ELR (cell line): ENCODE results near the gene CRTC1.

Experiments
- DNase-seq: peaks from one replicate; pipeline ENCODE4 v3.0.0-alpha.2; 2015; ENCODE audit warnings: low read depth

The CRTC1 gene

DNA sequence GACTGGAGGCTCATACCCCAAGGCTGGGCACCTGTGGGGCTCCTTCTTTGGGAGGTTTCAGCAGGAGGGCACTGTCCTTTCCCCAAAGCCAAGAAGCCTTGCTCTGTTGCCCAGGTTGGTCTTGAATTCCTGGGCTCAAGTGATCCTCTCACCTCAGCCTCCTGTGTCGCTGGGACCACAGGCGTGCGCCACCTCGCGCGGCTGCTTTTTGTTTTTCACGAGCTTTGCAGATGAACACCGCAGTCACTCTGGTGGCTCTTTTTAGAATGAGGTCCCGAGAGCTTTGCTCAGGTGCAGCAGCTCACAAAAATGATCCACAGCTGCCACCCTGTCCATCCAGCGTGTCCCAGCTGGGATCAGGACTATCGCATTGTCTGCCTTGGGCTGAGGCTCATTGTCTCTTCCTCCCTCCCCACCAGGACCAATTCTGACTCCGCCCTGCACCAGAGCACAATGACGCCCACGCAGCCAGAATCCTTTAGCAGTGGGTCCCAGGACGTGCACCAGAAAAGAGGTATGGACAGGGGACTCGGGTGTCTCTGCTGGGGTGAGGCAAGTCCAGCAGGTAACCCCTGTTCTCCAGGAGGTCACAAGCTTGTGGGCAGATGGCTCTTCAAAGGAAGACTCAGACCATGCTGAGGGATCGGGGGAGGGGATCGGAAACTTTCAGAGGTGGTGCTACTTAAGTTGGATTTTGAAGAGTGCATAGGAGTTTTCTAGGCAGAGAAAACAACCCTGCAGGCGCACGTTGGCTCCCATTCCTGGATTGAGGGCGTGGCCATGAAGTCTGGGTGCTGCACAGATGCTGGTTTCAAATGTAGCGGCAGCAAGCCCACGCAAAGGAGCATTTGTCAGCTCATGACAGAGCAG lies 66.1 kb downstream of the CRTC1 start:
- DNase-seq: no peak

DNA sequence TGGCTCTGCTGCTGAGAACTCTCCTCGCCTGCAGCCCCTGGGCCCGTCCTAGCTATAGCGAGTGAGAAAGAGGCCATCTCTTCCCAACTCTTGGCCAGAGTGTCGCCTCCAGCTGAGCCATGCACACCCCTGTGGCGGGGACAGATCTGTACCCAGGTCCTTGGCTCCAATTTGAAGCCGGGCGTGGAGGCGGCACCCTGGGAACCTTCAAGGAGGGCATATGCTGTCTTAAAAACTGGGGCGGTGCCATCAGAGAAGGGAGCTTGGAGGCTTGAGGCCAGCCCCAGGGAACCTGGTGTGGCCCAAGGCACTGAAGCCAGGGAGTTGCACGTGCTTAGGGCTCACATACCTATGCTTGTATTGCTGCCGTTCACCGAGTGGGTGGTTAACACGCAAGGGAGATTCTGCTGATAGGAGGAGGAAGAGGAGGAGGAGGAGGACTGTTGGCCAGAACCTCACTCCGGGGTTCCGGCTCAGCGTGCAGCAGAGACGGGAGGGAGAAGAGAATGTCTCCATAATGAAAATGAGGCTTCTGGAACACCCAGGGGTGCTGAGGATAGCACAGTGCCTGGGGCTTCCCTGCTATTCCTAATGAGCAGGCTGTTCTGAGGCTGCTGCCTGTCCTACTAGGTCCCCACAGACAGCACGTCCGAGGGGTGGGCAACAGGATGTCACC lies 67.0 kb downstream of the CRTC1 start:
- no peak for DNase-seq

GRCh38 chr19:18751571-18751970 lies 68.1 kb downstream of the CRTC1 start:
- no peak for DNase-seq

- DNase-seq: no peak
These were observed 71.0 kb downstream of the CRTC1 start for GRCh38 chr19:18754501-18754900.

- DNase-seq: no peak
These were observed 73.4 kb downstream of the CRTC1 start for GRCh38 chr19:18756896-18757295.

DNA sequence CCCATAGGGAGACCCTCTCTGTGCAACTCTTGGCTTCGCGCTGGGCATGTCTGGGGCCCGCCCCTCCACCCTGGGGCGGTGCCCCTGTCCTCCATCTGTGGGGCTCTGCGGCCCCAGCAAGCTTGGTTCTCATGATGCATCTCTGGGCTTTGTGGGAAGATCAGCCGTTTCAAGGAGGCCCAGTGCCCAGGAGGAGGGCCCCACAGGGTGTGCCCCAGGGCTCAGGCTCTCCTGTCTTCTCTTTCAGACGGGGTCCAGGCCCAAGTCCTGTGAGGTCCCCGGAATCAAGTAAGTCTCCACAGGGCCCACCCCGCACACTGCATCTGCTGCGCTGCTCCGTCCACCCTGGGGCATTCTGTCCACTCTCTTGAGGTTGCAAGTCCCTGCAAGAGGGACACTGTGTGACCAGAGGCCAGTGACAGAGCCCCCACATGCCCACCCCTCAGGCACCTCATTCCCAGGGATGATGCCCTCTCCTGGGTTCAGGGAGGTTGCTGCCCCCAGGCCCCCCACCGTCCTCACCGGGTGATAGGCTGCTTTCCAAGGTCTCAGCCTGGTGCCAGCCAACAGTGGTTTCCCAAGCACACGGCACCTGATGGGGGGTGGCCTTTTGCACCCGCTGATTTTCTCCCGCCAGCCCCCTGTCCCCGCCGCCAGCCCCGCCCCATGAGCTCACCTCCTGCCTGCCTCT lies 76.0 kb downstream of the CRTC1 start:
- no peak for DNase-seq

DNA sequence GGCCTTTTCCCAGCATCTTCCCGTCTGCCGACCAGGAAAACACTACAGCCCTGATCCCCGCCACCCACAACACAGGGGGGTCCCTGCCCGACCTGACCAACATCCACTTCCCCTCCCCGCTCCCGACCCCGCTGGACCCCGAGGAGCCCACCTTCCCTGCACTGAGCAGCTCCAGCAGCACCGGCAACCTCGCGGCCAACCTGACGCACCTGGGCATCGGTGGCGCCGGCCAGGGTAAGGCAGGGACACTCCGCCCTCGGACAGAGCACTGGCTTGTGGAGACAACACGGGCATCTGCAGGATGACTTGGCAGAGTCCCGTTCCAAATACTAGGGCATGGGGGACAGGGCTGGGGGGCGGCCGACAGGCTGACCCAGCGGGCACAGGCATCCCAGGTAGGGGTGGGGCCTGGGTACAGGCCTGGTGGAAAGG lies 76.5 kb downstream of the CRTC1 start:
- DNase-seq: no peak

GRCh38 chr19:18760440-18761383 lies 77.2 kb downstream of the CRTC1 start:
- DNase-seq: no peak

- no peak for DNase-seq
These were observed 78.1 kb downstream of the CRTC1 start for GRCh38 chr19:18761531-18762110.

- DNase-seq: no peak
These were observed 78.9 kb downstream of the CRTC1 start for GRCh38 chr19:18762125-18763023.

- peak; percentile 93 for DNase-seq
These were observed 80.5 kb downstream of the CRTC1 start for GRCh38 chr19:18763674-18764590.

- peak; percentile 81 for DNase-seq
These were observed 81.1 kb downstream of the CRTC1 start for GRCh38 chr19:18764591-18765051.

GRCh38 chr19:18765224-18765623 lies 81.7 kb downstream of the CRTC1 start:
- DNase-seq: no peak

GRCh38 chr19:18768046-18768771 lies 84.7 kb downstream of the CRTC1 start:
- DNase-seq: no peak

GRCh38 chr19:18768997-18769891 lies 85.8 kb downstream of the CRTC1 start:
- no peak for DNase-seq

GRCh38 chr19:18769989-18770528 lies 86.6 kb downstream of the CRTC1 start:
- no peak for DNase-seq
